GM19043 (cell line): ENCODE measurements around the gene PPP2R5B.

Experiments
- ATAC-seq: cut with Tn5 transposase; IDR thresholded peaks from one replicate; pipeline ENCODE4 v1.9.1; 2021; ENCODE audit warnings: low read depth; ENCODE audit not compliant: unreplicated experiment

Gene PPP2R5B

GRCh38 chr11:64925536-64926436 is 1.3 kb downstream of the PPP2R5B start:
- no peak for ATAC-seq

DNA sequence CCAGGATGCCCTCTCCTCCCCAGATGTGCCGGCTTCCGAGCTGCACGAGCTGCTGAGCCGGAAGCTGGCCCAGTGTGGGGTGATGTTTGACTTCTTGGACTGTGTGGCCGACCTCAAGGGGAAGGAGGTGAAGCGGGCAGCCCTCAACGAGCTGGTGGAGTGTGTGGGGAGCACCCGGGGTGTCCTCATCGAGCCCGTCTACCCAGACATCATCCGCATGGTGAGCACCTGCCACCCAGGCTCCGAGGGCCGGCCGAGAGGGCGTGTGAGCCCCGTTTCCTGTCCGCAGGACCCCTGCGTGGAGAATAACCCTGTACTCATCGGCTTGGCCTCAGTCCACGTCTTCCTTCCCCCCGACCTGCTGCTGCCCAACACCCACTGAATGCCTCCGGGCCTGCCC is 2.2 kb downstream of the PPP2R5B start:
- ATAC-seq: no peak

GRCh38 chr11:64928957-64929356 is 4.5 kb downstream of the PPP2R5B start:
- no peak for ATAC-seq

DNA sequence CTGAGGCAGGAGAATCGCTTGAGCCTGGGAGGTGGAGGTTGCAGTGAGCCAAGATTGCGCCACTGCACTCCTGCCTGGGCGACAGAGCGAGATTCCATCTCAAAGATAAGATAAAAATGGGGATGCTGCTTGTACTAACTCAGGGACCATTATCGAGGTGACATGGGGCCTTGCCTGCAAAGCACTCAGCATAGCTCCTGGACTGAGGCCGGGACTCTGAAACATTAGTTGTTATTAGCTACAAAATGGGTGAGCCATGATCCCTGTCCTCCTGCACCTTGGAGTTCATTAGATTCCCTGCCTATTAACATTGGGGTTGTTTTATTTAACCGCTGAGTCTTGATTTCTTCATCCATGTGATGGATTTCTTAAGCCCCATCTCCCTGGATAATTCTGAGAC is 5.1 kb downstream of the PPP2R5B start:
- no peak for ATAC-seq

DNA sequence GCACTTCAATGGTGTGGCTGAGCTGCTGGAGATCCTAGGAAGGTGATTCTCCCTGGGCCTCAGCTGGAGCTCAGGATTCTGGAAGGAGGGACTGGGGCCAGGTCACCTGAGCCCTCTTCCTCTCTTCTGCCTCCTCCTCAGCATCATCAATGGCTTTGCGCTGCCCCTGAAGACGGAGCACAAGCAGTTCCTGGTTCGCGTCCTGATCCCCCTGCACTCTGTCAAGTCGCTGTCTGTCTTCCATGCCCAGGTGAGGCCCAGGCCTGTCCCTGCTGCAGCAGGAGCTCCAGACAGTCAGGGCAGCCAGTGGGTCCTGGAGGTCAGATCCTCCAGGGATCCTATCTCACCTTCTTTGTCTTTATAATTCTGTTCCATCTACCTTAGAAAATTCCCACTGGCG is 5.9 kb downstream of the PPP2R5B start:
- no peak for ATAC-seq

DNA sequence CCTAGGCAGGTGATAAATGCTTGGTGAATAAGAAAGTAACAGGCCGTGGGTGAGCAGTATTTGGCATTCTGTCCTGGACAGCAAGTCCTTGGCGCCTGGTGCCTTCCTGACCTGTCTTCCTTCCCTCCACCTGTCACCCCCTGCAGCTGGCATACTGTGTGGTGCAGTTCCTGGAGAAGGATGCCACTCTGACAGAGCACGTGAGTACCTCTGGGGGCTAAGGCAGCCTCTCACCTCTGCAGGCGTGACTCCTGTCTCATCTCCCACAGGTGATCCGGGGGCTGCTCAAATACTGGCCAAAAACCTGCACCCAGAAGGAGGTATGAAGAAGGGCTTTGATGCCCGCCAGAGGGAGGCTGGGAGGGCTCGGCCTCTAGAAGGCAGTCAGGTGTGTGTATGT is 6.8 kb downstream of the PPP2R5B start:
- ATAC-seq: no peak

GRCh38 chr11:64932324-64932723 is 7.8 kb downstream of the PPP2R5B start:
- no peak for ATAC-seq

DNA sequence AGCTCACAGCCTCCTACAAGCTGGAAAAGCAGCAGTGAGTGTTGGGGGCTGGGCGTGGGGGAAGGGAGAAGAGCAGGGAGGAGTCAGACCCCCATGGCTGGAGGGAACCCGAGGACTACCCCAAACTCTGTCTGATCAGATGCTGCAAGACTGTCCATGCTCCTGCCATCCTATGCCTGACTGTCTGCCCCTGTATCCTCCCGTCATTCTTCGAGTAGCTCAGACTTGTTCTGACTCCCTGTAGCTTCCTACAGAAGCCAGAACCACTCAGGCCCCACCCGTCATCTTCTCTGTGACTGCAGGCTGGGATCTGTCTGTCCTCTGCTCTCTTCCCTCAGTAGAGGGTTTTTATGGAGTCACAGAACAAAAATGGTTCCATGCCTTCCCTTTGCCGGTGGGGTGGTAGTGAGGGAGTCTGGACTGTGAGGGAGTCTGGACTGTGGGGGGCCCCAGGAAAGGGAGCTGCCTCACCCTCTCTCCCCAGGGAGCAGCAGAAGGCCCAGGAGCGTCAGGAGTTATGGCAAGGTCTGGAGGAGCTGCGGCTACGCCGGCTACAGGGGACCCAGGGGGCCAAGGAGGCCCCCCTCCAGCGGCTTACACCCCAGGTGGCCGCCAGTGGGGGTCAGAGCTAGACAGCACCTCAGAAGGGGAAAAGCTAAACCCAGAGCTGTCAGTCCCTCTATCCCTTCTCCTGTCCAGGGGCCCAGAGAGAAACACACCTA is 8.9 kb downstream of the PPP2R5B start:
- ATAC-seq: no peak

GRCh38 chr11:64933935-64934681 is 9.6 kb downstream of the PPP2R5B start:
- ATAC-seq: no peak

- ATAC-seq: no peak
These were observed 10.3 kb downstream of the PPP2R5B start for GRCh38 chr11:64934682-64935358.

GRCh38 chr11:64935359-64936081 is 11.0 kb downstream of the PPP2R5B start, which contains the start of gene GPHA2:
TSS of gene GPHA2 (minus strand) at chr11:64935893. CDS start at chr11:64935460, 433 bp downstream.
- no peak for ATAC-seq

DNA sequence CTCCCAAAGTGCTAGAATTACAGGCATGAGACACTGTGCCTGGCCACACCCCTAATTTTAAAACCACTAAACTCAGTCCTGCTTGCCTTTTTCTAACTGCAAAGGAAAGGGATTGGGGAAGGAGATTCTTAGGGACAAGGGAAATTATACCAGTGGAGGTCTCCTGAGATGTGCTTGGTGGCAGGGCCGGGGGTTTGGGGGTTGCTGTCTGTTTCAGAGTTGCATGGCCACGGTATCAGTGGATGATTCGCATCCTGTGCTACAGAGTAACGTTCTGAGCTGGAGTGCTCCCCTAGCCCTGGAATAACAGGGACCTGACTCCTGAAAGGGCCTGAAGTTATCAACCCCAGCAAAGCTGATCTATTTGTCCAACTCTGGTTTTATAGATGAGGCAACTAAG is 12.1 kb downstream of the PPP2R5B start:
- ATAC-seq: no peak

- ATAC-seq: no peak
These were observed 22.8 kb downstream of the PPP2R5B start for GRCh38 chr11:64947208-64947814.

DNA sequence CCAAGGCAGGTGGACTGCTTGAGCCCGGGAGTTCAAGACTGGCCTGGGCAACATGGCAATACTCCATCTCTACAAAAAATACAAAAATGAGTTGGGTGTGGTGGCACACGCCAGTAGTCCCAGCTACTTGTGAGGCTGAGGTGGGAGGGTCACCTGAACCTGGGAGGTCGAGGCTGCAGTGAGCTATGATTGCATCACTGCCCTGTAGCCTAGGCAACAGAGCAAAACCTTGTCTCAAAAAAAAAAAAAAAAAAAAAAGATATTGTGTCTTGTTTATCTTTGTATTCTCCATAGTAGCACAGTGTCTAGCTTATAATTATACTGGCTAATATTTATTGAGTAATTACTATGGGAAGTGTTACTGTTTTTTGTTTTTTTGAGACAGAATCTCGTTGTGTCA is 27.0 kb downstream of the PPP2R5B start:
- no peak for ATAC-seq

- no peak for ATAC-seq
These were observed 29.7 kb downstream of the PPP2R5B start for GRCh38 chr11:64954201-64954600.

DNA sequence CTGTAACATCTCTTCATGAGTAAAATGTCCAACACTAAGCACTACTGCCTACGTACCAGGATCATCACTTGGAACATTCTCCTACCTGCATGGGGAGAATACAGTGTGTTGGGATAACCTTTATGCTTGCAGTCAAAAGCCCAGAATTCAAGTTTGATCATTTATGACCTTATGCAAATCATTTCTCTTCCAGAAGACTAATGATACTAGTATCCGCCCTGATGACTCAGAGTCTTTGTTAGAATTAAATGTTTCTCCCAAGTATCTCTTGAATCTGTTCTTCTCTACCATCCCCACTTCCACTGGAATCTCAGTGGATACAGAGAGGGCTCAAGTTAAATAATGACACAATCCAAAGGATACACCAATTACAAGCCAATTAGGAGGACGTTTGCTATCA is 35.0 kb downstream of the PPP2R5B start:
- ATAC-seq: no peak

GRCh38 chr11:64960719-64961118 is 36.2 kb downstream of the PPP2R5B start:
- no peak for ATAC-seq

DNA sequence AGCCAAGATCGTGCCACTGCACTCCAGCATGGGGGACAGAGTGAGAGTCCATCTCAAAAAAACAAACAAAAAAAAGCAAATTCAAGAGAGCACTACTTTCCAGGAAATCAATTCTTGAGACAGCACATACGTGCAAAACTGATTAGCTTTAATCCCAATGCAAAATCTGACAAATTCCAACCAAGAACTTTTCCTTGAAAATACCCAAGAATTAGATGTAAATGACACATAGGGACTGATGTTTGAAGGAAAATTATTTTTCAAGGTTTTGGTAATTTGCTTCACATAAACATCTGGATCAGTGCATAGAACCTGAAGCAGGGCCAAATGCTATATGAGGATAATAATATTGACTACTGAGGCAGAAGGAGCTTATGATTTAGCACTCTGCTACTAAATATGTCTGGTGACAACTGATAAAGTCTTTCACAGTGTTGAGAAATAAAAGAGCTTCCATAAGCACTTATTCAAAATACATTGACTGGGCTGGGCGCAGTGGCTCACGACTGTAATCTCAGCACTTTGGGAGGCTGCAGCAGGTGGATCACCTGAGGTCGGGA is 38.7 kb downstream of the PPP2R5B start:
- no peak for ATAC-seq

GRCh38 chr11:64967375-64967774 is 42.9 kb downstream of the PPP2R5B start:
- ATAC-seq: no peak
